Activated CD4-positive, alpha-beta T cell treated with anti-CD3 and anti-CD28 coated beads for 36 hours (primary cell): Measurements from ENCODE around the gene GJC2. TPM values are rescaled to one million over a fixed set of nuclear protein-coding genes. Genes with fewer than 3 reads are reported as not detected.

ENCODE experiments used
- ATAC-seq: fragments of 200-7000 bp; cut with Tn5 transposase; one replicate; pipeline ENCODE4 v1.10.0; 2021; ENCODE audit warnings: mild to moderate bottlenecking, moderate library complexity
- CTCF ChIA-PET: fragments of 350-600 bp; sonication (Branson Sonifier 250); formaldehyde crosslinking; loops from one replicate; lab custom pipeline; 2021; ENCODE audit warnings: antibody characterized with exemption; lab: Charles Lee
- POLR2A ChIA-PET: fragments of 350-600 bp; sonication (Branson Sonifier 250); formaldehyde crosslinking; loops from one replicate; lab custom pipeline; 2021; ENCODE audit warnings: antibody characterized with exemption, inconsistent platforms; lab: Charles Lee
- DNase-seq: peaks from one replicate; pipeline ENCODE4 v3.0.0-alpha.2; 2020
- H3K27ac Mint-ChIP-seq: one replicate; pipeline ENCODE4 v1.8.0; 2021; ENCODE audit warnings: mixed read lengths
- H3K27me3 Mint-ChIP-seq: one replicate; pipeline ENCODE4 v1.8.0; 2021; ENCODE audit warnings: mixed read lengths
- H3K36me3 Mint-ChIP-seq: one replicate; pipeline ENCODE4 v1.8.0; 2021; ENCODE audit warnings: low read depth, mixed read lengths
- H3K4me1 Mint-ChIP-seq: one replicate; pipeline ENCODE4 v1.8.0; 2021; ENCODE audit warnings: mixed read lengths
- H3K4me3 Mint-ChIP-seq: one replicate; pipeline ENCODE4 v1.8.0; 2021; ENCODE audit warnings: mild to moderate bottlenecking, moderate library complexity, mixed read lengths
- H3K9me3 Mint-ChIP-seq: one replicate; pipeline ENCODE4 v1.8.0; 2021; ENCODE audit warnings: low read depth, mixed read lengths
- intact Hi-C, 2 experiments: fragments of 100-400 bp; cut with DNase I in 1 of 2; cut with micrococcal nuclease in 1 of 2; formaldehyde crosslinking; loops; one replicate each; pipeline versions ENCODE4 v1.14.2 to v1.15.1; 2022 to 2024; cut with DNase I, micrococcal nuclease
- total RNA-seq, 2 experiments: library from RNA; stranded (reverse); gene quantifications; one replicate each; pipeline ENCODE4 v1.2.3, GENCODE V29; 2021

GJC2 gene
- total RNA-seq, 2 experiments from 2014 or later = 0.64 TPM; not detected in 1

- no peak overlapping the region for H3K4me3 Mint-ChIP-seq
- ChIA-PET CTCF (interaction anchor here (1.0 kb wide), 1 partner anchor 16 kb away, joined by 3 read pairs; no protein-coding TSS in a partner anchor), POLR2A (no interaction called here)
- ATAC-seq (no peak), DNase-seq (no peak)
- peaks cover 6% of the 10 kb centered on the region for H3K4me1 Mint-ChIP-seq
- H3K27me3 Mint-ChIP-seq = no peaks in the 10 kb centered on the region
- intact Hi-C loops = no loop called here
- H3K27ac Mint-ChIP-seq = no peak overlapping the region
- peaks cover 6% of the 10 kb centered on the region for H3K9me3 Mint-ChIP-seq
- H3K36me3 Mint-ChIP-seq = peaks cover 6% of the 10 kb centered on the region
These were observed 34.9 kb upstream of the GJC2 start for GRCh38 chr1:228114827-228115226.

- ChIA-PET CTCF (no interaction called here), POLR2A (no interaction called here)
- H3K4me3 Mint-ChIP-seq = no peak overlapping the region
- H3K9me3 Mint-ChIP-seq = peaks cover 6% of the 10 kb centered on the region
- ATAC-seq (no peak), DNase-seq (no peak)
- peaks cover 6% of the 10 kb centered on the region for H3K36me3 Mint-ChIP-seq
- intact Hi-C loops = no loop called here
- H3K27me3 Mint-ChIP-seq = no peaks in the 10 kb centered on the region
- peaks cover 7% of the 10 kb centered on the region for H3K4me1 Mint-ChIP-seq
- no peak overlapping the region for H3K27ac Mint-ChIP-seq
These were observed 32.4 kb upstream of the GJC2 start for GRCh38 chr1:228117335-228117734.

- H3K9me3 Mint-ChIP-seq = peaks cover 6% of the 10 kb centered on the region
- peaks cover 6% of the 10 kb centered on the region for H3K36me3 Mint-ChIP-seq
- H3K4me1 Mint-ChIP-seq = peaks cover 7% of the 10 kb centered on the region
- no peak for ATAC-seq
- no peak for DNase-seq
- POLR2A ChIA-PET = no interaction called here
- CTCF ChIA-PET = interaction anchor here (0.8 kb wide), 1 partner anchor 9 kb away, joined by 6 read pairs; no protein-coding TSS in a partner anchor
- no peak overlapping the region for H3K27ac Mint-ChIP-seq
- H3K4me3 Mint-ChIP-seq = no peak overlapping the region
- intact Hi-C loops = no loop called here
- no peaks in the 10 kb centered on the region for H3K27me3 Mint-ChIP-seq
These were observed 31.7 kb upstream of the GJC2 start for GRCh38 chr1:228118040-228118439.

GRCh38 chr1:228120351-228120750 is 29.4 kb upstream of the GJC2 start:
- Mint-ChIP-seq H3K27ac (no peak overlapping the region), H3K27me3 (no peaks in the 10 kb centered on the region), H3K4me1 (peaks cover 7% of the 10 kb centered on the region), H3K4me3 (peak overlapping the region; percentile 47), H3K36me3 (peaks cover 6% of the 10 kb centered on the region), H3K9me3 (peaks cover 6% of the 10 kb centered on the region)
- intact Hi-C loops = no loop called here
- DNase-seq (no peak), ATAC-seq (no peak)
- ChIA-PET POLR2A (no interaction called here), CTCF (interaction anchor here (0.9 to 2.1 kb wide), 2 partner anchors 10 to 60 kb away, joined by 3 to 17 read pairs; no protein-coding TSS in a partner anchor)

- Mint-ChIP-seq H3K36me3 (peaks cover 6% of the 10 kb centered on the region), H3K4me3 (peak overlapping the region; percentile 47), H3K4me1 (peaks cover 7% of the 10 kb centered on the region), H3K27me3 (no peaks in the 10 kb centered on the region), H3K9me3 (peaks cover 6% of the 10 kb centered on the region), H3K27ac (peak overlapping the region; percentile 4)
- POLR2A ChIA-PET = no interaction called here
- intact Hi-C loops = no loop called here
- CTCF ChIA-PET = interaction anchor here (0.9 to 2.1 kb wide), 2 partner anchors 10 to 59 kb away, joined by 3 to 17 read pairs; no protein-coding TSS in a partner anchor
- peak; percentile 81 for ATAC-seq
- no peak for DNase-seq
These were observed 28.8 kb upstream of the GJC2 start for GRCh38 chr1:228120857-228121489.

GRCh38 chr1:228122921-228123441 is 26.7 kb upstream of the GJC2 start:
- H3K36me3 Mint-ChIP-seq = peaks cover 2% of the 10 kb centered on the region
- peaks cover 7% of the 10 kb centered on the region for H3K4me1 Mint-ChIP-seq
- no peak overlapping the region for H3K27ac Mint-ChIP-seq
- peaks cover 3% of the 10 kb centered on the region for H3K9me3 Mint-ChIP-seq
- H3K27me3 Mint-ChIP-seq = peaks cover 3% of the 10 kb centered on the region
- no peak overlapping the region for H3K4me3 Mint-ChIP-seq
- ChIA-PET POLR2A (no interaction called here), CTCF (interaction anchor here (1.0 to 2.1 kb wide), 2 partner anchors 14 to 325 kb away, joined by 3 to 9 read pairs; no protein-coding TSS in a partner anchor)
- no peak for ATAC-seq
- intact Hi-C loops = no loop called here
- no peak for DNase-seq

- CTCF ChIA-PET = interaction anchor here (0.6 to 2.1 kb wide), 3 partner anchors 14 to 325 kb away, joined by 3 to 9 read pairs (median 3); no protein-coding TSS in a partner anchor
- Mint-ChIP-seq H3K27me3 (peaks cover 3% of the 10 kb centered on the region), H3K27ac (no peak overlapping the region), H3K36me3 (no peaks in the 10 kb centered on the region), H3K4me3 (no peak overlapping the region), H3K9me3 (no peaks in the 10 kb centered on the region), H3K4me1 (peaks cover 7% of the 10 kb centered on the region)
- POLR2A ChIA-PET = no interaction called here
- DNase-seq (no peak), ATAC-seq (no peak)
- intact Hi-C loops = no loop called here
These were observed 26.2 kb upstream of the GJC2 start for GRCh38 chr1:228123505-228123904.

GRCh38 chr1:228125185-228125584 is 24.5 kb upstream of the GJC2 start:
- Mint-ChIP-seq H3K4me3 (no peak overlapping the region), H3K4me1 (peaks cover 7% of the 10 kb centered on the region), H3K36me3 (no peaks in the 10 kb centered on the region), H3K27me3 (peaks cover 3% of the 10 kb centered on the region), H3K27ac (no peak overlapping the region), H3K9me3 (no peaks in the 10 kb centered on the region)
- ATAC-seq = no peak
- CTCF ChIA-PET = interaction anchor here (1.1 kb wide), 1 partner anchor 334 kb away, joined by 3 read pairs; no protein-coding TSS in a partner anchor
- POLR2A ChIA-PET = no interaction called here
- intact Hi-C loops = no loop called here
- no peak for DNase-seq

GRCh38 chr1:228131766-228132165 is 18.0 kb upstream of the GJC2 start:
- ATAC-seq = no peak
- DNase-seq = no peak
- no peak overlapping the region for H3K27ac Mint-ChIP-seq
- no peaks in the 10 kb centered on the region for H3K9me3 Mint-ChIP-seq
- peaks cover 5% of the 10 kb centered on the region for H3K27me3 Mint-ChIP-seq
- intact Hi-C loops = loop anchor here (1.0 to 10.0 kb wide), 6 partner anchors 35 to 384 kb away; partner anchors contain the start of gene TRIM11 (in 1 of the 2)
- POLR2A ChIA-PET = no interaction called here
- CTCF ChIA-PET = interaction anchor here (0.6 to 3.1 kb wide), 5 partner anchors 19 to 1500 kb away, joined by 3 to 30 read pairs (median 3); partner anchors contain the start of gene IBA57
- no peak overlapping the region for H3K4me3 Mint-ChIP-seq
- no peaks in the 10 kb centered on the region for H3K36me3 Mint-ChIP-seq
- peaks cover 3% of the 10 kb centered on the region for H3K4me1 Mint-ChIP-seq

- Mint-ChIP-seq H3K36me3 (no peaks in the 10 kb centered on the region), H3K27me3 (peaks cover 4% of the 10 kb centered on the region), H3K4me3 (no peak overlapping the region), H3K9me3 (no peaks in the 10 kb centered on the region), H3K27ac (no peak overlapping the region), H3K4me1 (peaks cover 3% of the 10 kb centered on the region)
- ChIA-PET CTCF (no interaction called here), POLR2A (no interaction called here)
- ATAC-seq (no peak), DNase-seq (no peak)
- intact Hi-C loops = loop anchor here in 1 of 2 experiments (10.0 kb wide), 1 partner anchor 270 kb away; the partner anchor contains the start of gene TRIM11
These were observed 15.1 kb upstream of the GJC2 start for GRCh38 chr1:228134591-228134990.

- H3K27ac Mint-ChIP-seq = no peak overlapping the region
- no peak for ATAC-seq
- CTCF ChIA-PET = interaction anchor here (0.6 to 3.6 kb wide), 5 partner anchors 14 to 137 kb away, joined by 3 to 12 read pairs (median 5); partner anchors contain the start of gene IBA57
These were observed 12.8 kb upstream of the GJC2 start for GRCh38 chr1:228136901-228137300.

More at GRCh38 chr1:228136901-228137300, 12.8 kb upstream of the GJC2 start:
- POLR2A ChIA-PET = interaction anchor here (0.6 to 2.3 kb wide), 2 partner anchors 30 to 45 kb away, joined by 3 to 8 read pairs; no protein-coding TSS in a partner anchor
- Mint-ChIP-seq H3K4me3 (no peak overlapping the region), H3K36me3 (peaks cover 11% of the 10 kb centered on the region), H3K4me1 (peaks cover under 1% of the 10 kb centered on the region), H3K9me3 (no peaks in the 10 kb centered on the region), H3K27me3 (peaks cover 2% of the 10 kb centered on the region)
- intact Hi-C loops = loop anchor here in 1 of 2 experiments (10.0 kb wide), 1 partner anchor 268 kb away; the partner anchor contains the start of gene TRIM11
- DNase-seq = no peak
